ENCODE results near the gene C11orf68.

Gene C11orf68

DNA sequence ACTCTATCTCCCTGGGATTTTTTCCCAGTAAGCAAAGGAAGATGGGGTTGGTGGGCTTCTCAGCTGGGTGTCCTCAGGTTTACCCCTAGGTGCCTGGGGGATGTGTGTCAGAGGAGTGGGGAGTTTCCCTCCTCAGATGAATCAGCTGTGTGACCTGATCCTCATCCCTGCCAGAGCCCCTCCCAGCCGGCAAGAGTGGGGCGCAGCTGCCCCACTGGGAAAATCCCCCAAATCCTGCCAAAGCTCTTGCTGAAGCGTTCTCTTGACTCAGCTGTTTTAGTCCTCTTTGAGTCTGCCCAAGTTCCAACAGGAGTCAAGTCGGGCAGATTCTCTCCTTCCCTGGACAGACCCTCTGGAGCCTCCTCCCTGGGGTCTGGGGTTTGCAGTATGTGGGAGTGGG lies 6.0 kb downstream of the C11orf68 start (continued):
- TF ChIP-seq, protein P1, sequence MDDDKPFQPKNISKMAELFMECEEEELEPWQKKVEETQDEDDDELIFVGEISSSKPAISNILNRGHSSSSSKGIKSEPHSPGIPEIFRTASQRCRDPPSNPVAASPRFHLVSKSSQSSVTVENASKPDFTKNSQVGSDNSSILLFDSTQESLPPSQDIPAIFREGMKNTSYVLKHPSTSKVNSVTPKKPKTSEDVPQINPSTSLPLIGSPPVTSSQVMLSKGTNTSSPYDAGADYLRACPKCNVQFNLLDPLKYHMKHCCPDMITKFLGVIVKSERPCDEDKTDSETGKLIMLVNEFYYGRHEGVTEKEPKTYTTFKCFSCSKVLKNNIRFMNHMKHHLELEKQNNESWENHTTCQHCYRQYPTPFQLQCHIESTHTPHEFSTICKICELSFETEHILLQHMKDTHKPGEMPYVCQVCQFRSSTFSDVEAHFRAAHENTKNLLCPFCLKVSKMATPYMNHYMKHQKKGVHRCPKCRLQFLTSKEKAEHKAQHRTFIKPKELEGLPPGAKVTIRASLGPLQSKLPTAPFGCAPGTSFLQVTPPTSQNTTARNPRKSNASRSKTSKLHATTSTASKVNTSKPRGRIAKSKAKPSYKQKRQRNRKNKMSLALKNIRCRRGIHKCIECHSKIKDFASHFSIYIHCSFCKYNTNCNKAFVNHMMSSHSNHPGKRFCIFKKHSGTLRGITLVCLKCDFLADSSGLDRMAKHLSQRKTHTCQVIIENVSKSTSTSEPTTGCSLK (tag by site-specific recombination; IDR thresholded peaks at IDR 0.05), result no peak
- TF ChIP-seq ZNF274 (IDR thresholded peaks at IDR 0.05; ENCODE audit: low read length) (no peak), ZNF274 (tag by site-specific recombination; IDR thresholded peaks at IDR 0.05; ENCODE audit: borderline replicate concordance) (no peak), ZNF701 (tag by site-specific recombination; IDR thresholded peaks at IDR 0.05) (no peak), ZNF473 (tag by site-specific recombination; IDR thresholded peaks at IDR 0.05) (no peak), ZNF350 (tag by site-specific recombination; IDR thresholded peaks at IDR 0.05) (no peak), ZNF707 (tag by site-specific recombination; IDR thresholded peaks at IDR 0.05) (no peak), ZNF19 (tag by site-specific recombination; IDR thresholded peaks at IDR 0.05; ENCODE audit: low read depth) (no peak), ZBTB48 (tag by site-specific recombination; IDR thresholded peaks at IDR 0.05) (no peak), ZNF324 (tag by site-specific recombination; IDR thresholded peaks at IDR 0.05) (no peak), MYNN (tag by site-specific recombination; IDR thresholded peaks at IDR 0.05; ENCODE audit: borderline replicate concordance) (no peak)
- TF ChIP-seq, protein P2, sequence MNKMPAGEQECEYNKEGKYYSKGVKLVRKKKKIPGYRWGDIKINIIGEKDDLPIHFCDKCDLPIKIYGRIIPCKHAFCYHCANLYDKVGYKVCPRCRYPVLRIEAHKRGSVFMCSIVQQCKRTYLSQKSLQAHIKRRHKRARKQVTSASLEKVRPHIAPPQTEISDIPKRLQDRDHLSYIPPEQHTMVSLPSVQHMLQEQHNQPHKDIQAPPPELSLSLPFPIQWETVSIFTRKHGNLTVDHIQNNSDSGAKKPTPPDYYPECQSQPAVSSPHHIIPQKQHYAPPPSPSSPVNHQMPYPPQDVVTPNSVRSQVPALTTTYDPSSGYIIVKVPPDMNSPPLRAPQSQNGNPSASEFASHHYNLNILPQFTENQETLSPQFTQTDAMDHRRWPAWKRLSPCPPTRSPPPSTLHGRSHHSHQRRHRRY (tag by site-specific recombination; IDR thresholded peaks at IDR 0.05), result no peak
- TF ChIP-seq, protein P3, sequence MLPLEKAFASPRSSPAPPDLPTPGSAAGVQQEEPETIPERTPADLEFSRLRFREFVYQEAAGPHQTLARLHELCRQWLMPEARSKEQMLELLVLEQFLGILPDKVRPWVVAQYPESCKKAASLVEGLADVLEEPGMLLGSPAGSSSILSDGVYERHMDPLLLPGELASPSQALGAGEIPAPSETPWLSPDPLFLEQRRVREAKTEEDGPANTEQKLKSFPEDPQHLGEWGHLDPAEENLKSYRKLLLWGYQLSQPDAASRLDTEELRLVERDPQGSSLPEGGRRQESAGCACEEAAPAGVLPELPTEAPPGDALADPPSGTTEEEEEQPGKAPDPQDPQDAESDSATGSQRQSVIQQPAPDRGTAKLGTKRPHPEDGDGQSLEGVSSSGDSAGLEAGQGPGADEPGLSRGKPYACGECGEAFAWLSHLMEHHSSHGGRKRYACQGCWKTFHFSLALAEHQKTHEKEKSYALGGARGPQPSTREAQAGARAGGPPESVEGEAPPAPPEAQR (tag by site-specific recombination; IDR thresholded peaks at IDR 0.05), result no peak
- TF ChIP-seq, protein P4, sequence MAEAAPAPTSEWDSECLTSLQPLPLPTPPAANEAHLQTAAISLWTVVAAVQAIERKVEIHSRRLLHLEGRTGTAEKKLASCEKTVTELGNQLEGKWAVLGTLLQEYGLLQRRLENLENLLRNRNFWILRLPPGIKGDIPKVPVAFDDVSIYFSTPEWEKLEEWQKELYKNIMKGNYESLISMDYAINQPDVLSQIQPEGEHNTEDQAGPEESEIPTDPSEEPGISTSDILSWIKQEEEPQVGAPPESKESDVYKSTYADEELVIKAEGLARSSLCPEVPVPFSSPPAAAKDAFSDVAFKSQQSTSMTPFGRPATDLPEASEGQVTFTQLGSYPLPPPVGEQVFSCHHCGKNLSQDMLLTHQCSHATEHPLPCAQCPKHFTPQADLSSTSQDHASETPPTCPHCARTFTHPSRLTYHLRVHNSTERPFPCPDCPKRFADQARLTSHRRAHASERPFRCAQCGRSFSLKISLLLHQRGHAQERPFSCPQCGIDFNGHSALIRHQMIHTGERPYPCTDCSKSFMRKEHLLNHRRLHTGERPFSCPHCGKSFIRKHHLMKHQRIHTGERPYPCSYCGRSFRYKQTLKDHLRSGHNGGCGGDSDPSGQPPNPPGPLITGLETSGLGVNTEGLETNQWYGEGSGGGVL (tag by site-specific recombination; IDR thresholded peaks at IDR 0.05), result no peak

DNA sequence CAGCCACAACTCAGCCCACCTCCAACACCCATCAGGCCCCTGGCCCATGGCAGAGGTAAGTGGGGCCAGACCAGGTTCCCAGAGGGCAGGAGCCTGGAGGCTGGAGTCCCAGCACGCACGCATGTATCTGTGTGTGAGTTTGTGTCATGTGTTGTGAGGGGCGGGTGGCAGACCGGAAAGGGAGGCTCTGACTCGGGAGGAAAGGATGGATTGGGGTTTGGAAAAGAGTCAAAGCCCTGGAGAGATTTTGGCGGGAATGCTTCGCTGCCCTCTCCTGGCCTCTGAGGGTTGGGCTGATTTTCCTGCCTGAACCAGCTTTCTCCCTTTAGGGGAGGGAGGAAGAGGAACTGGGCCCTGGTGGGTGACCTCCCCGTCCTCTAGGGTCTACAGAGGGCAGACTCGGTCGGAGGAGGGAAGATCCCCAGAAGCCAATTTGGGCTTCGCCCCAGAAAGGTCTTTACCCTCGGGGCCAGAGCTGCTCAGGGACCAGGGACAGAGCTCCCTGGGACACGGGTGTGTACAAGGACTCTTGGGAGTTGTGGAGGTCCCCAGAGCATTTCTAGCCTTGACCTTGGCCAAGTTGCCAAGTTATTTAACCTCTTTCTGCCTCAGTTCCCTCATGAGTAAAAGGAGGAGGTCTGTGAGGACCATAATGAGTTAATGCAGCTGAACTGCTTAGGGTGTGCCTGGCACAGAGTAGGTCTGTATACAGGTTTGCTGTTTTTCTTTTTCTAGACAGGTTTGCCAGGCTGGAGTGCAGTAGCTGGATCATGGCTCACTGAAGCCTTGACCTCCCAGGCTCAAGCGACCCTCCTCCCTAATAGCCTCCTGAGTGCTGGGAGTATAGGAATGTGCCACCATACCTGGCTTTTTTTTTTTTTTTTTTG lies 6.9 kb downstream of the C11orf68 start:
- no peaks in the 10 kb centered on the region for H3K36me3 ChIP-seq (ENCODE audit: control insufficient read depth in 2 of 2, insufficient read depth in 1 of 2, low read length in 2 of 2)
- ChIA-PET POLR2A (interaction anchor here (0.7 to 2.2 kb wide), 7 partner anchors 15 to 199 kb away, joined by 3 to 16 read pairs (median 4); partner anchors contain the start of genes CCDC85B, FIBP, KAT5 and MUS81), CTCF (interaction anchor here (0.6 to 11.8 kb wide), 9 partner anchors 10 to 343 kb away, joined by 3 to 189 read pairs (median 4); partner anchors contain the start of genes CCDC85B, FIBP and MUS81)
- no peaks in the 10 kb centered on the region; the same call in 1 of the 2 replicates for H3K4me1 ChIP-seq (ENCODE audit: control insufficient read depth, insufficient read depth, low read length)
- H3K4me3 ChIP-seq (ENCODE audit: low read depth, low read length), result no peak overlapping the region
- no peak overlapping the region for H3K27ac ChIP-seq (ENCODE audit: extremely low read depth, low read depth, low read length)
- no peaks in the 10 kb centered on the region for H3K9me3 ChIP-seq (ENCODE audit: control insufficient read depth, insufficient read depth, low read depth, low read length)
- TF ChIP-seq SALL2 (tag by site-specific recombination; IDR thresholded peaks at IDR 0.05; ENCODE audit: borderline replicate concordance) (no peak), SP2 (tag by site-specific recombination; IDR thresholded peaks at IDR 0.05) (peak; percentile 56), PRDM1 (tag by site-specific recombination; IDR thresholded peaks at IDR 0.05) (peak; percentile 36; the same call in 1 of the 2 replicates), ZNF37A (tag by site-specific recombination; IDR thresholded peaks at IDR 0.05) (no peak), GLIS1 (tag by site-specific recombination; IDR thresholded peaks at IDR 0.05) (no peak), ZNF248 (tag by site-specific recombination; IDR thresholded peaks at IDR 0.05) (no peak), KLF9 (tag by site-specific recombination; IDR thresholded peaks at IDR 0.05; ENCODE audit: low read depth) (no peak), ZNF623 (tag by site-specific recombination; IDR thresholded peaks at IDR 0.05) (no peak)
- TF ChIP-seq, protein P5, sequence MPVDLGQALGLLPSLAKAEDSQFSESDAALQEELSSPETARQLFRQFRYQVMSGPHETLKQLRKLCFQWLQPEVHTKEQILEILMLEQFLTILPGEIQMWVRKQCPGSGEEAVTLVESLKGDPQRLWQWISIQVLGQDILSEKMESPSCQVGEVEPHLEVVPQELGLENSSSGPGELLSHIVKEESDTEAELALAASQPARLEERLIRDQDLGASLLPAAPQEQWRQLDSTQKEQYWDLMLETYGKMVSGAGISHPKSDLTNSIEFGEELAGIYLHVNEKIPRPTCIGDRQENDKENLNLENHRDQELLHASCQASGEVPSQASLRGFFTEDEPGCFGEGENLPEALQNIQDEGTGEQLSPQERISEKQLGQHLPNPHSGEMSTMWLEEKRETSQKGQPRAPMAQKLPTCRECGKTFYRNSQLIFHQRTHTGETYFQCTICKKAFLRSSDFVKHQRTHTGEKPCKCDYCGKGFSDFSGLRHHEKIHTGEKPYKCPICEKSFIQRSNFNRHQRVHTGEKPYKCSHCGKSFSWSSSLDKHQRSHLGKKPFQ (tag by site-specific recombination; IDR thresholded peaks at IDR 0.05), result no peak
- TF ChIP-seq, protein P6, sequence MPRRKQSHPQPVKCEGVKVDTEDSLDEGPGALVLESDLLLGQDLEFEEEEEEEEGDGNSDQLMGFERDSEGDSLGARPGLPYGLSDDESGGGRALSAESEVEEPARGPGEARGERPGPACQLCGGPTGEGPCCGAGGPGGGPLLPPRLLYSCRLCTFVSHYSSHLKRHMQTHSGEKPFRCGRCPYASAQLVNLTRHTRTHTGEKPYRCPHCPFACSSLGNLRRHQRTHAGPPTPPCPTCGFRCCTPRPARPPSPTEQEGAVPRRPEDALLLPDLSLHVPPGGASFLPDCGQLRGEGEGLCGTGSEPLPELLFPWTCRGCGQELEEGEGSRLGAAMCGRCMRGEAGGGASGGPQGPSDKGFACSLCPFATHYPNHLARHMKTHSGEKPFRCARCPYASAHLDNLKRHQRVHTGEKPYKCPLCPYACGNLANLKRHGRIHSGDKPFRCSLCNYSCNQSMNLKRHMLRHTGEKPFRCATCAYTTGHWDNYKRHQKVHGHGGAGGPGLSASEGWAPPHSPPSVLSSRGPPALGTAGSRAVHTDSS (tag by site-specific recombination; IDR thresholded peaks at IDR 0.05), result no peak
- TF ChIP-seq, protein P7, sequence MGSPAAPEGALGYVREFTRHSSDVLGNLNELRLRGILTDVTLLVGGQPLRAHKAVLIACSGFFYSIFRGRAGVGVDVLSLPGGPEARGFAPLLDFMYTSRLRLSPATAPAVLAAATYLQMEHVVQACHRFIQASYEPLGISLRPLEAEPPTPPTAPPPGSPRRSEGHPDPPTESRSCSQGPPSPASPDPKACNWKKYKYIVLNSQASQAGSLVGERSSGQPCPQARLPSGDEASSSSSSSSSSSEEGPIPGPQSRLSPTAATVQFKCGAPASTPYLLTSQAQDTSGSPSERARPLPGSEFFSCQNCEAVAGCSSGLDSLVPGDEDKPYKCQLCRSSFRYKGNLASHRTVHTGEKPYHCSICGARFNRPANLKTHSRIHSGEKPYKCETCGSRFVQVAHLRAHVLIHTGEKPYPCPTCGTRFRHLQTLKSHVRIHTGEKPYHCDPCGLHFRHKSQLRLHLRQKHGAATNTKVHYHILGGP (tag by site-specific recombination; IDR thresholded peaks at IDR 0.05), result no peak

Measured in HEK293 (cell line).